Prostate gland (tissue), 2 donors: ENCODE results near the gene R3HDM2.

ENCODE experiments used
- CTCF ChIP-seq, 4 experiments: fragments of 200-600 bp in 2 of 4; fragments of 450-650 bp in 2 of 4; sonication (generic) in 2 of 4; IDR thresholded peaks; 1 replicate in 3 of 4; 2 replicates in 1 of 4; pipeline ENCODE4 v1.5.1; 2016 to 2019; ENCODE audit warnings: antibody characterized with exemption in 4 of 4, mild to moderate bottlenecking in 2 of 4, moderate library complexity in 2 of 4
- POLR2A ChIP-seq: fragments of 450-650 bp; IDR thresholded peaks from one replicate; pipeline ENCODE4 v1.6.1; 2016; ENCODE audit warnings: antibody characterized with exemption, mild to moderate bottlenecking
- POLR2AphosphoS5 ChIP-seq: sonication (generic); formaldehyde crosslinking; IDR thresholded peaks from one replicate; pipeline ENCODE4 v1.6.1; 2017; ENCODE audit warnings: antibody characterized with exemption

GRCh38 chr12:57366315-57366714, 64.5 kb downstream of the R3HDM2 start:
- TF ChIP-seq POLR2AphosphoS5 (no peak), CTCF (IDR thresholded peaks at IDR 0.05) (no peak), POLR2A (no peak)
